Upper lobe of right lung (tissue), 1 donor: Measurements from ENCODE around the gene CHST8. TPM values are rescaled to one million over a fixed set of nuclear protein-coding genes. Genes with fewer than 3 reads are reported as not detected.

Source experiments
- ATAC-seq: fragments of 200-7000 bp; cut with Tn5 transposase; one replicate; pipeline ENCODE4 v1.9.1; 2020; ENCODE audit warnings: mild to moderate bottlenecking, moderate library complexity
- DNase-seq: peaks from one replicate; pipeline ENCODE4 v3.0.0-alpha.2; 2020
- H3K27ac ChIP-seq: fragments of 200-600 bp; one replicate; pipeline ENCODE4 v1.8.0; 2022
- H3K27me3 ChIP-seq: fragments of 200-600 bp; one replicate; pipeline ENCODE4 v1.8.0; 2022; ENCODE audit warnings: mild to moderate bottlenecking
- H3K36me3 ChIP-seq: fragments of 200-600 bp; one replicate; pipeline ENCODE4 v1.8.0; 2022
- H3K4me1 ChIP-seq: fragments of 200-600 bp; one replicate; pipeline ENCODE4 v1.8.0; 2022
- H3K4me3 ChIP-seq: fragments of 200-600 bp; one replicate; pipeline ENCODE4 v1.8.0; 2022; ENCODE audit warnings: mild to moderate bottlenecking
- H3K9me3 ChIP-seq: fragments of 200-600 bp; one replicate; pipeline ENCODE4 v1.8.0; 2022
- CTCF ChIP-seq: fragments of 200-600 bp; IDR thresholded peaks from one replicate; pipeline ENCODE4 v1.8.0; 2022; ENCODE audit warnings: antibody characterized with exemption
- intact Hi-C: fragments of 100-400 bp; cut with DNase I; formaldehyde crosslinking; loops from one replicate; pipeline ENCODE4 v1.11.0; 2022
- total RNA-seq: library from RNA; stranded (reverse); fragmentation: NEBNext Ultra II Directional; extraction: Animal tissue kit (Norgen Biotek cat#: 25700); gene quantifications from one replicate; pipeline ENCODE4 v1.2.1, GENCODE V29; 2021
- donor health status: DM: no; HTN: yes; CAD: no; lungs with severe emphysema.

The CHST8 gene
- total RNA-seq, 1 donor from 2014 or later = 0.64 TPM

GRCh38 chr19:33726756-33727155, 105.0 kb downstream of the CHST8 start:
- intact Hi-C loops = no loop called here
- DNase-seq = peak; percentile 52
- no peak for ATAC-seq
- H3K9me3 ChIP-seq = no peaks in the 10 kb centered on the region
- H3K27me3 ChIP-seq = no peaks in the 10 kb centered on the region
- no peaks in the 10 kb centered on the region for H3K36me3 ChIP-seq
- no peak for TF ChIP-seq CTCF
- no peaks in the 10 kb centered on the region for H3K4me1 ChIP-seq
- no peak overlapping the region for H3K4me3 ChIP-seq
- H3K27ac ChIP-seq = no peak overlapping the region

- peak; percentile 45 for DNase-seq
- intact Hi-C loops = no loop called here
- H3K4me1 ChIP-seq = no peaks in the 10 kb centered on the region
- no peak for ATAC-seq
- H3K9me3 ChIP-seq = no peaks in the 10 kb centered on the region
- no peak overlapping the region for H3K4me3 ChIP-seq
- no peak overlapping the region for H3K27ac ChIP-seq
- H3K36me3 ChIP-seq = no peaks in the 10 kb centered on the region
- no peak for TF ChIP-seq CTCF
- H3K27me3 ChIP-seq = no peaks in the 10 kb centered on the region
Measured at GRCh38 chr19:33727331-33727998, 105.7 kb downstream of the CHST8 start.

DNA sequence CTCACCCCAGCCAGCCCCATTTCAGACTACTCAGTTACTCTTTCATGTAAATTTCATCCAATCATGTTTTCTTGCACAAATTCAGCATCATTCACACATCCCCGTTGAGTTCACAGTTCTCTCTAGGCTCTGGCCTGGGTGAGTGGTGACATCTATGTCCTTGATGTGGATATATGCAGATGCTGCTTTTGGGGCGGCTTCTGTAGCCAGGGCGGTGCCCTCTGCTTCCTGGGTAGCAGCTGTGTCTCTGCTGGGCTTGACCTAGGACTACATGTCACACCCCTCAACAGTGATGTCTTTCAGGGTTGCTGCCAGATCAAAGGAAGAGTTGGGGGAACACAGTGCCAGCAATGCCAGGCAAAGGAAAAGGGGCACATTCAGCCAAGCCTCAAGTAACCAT, 106.4 kb downstream of the CHST8 start:
- ATAC-seq = no peak
- H3K27ac ChIP-seq = no peak overlapping the region
- H3K4me1 ChIP-seq = no peaks in the 10 kb centered on the region
- no peaks in the 10 kb centered on the region for H3K27me3 ChIP-seq
- H3K36me3 ChIP-seq = no peaks in the 10 kb centered on the region
- H3K4me3 ChIP-seq = no peak overlapping the region
- intact Hi-C loops = no loop called here
- no peaks in the 10 kb centered on the region for H3K9me3 ChIP-seq
- no peak for DNase-seq
- no peak for TF ChIP-seq CTCF

DNA sequence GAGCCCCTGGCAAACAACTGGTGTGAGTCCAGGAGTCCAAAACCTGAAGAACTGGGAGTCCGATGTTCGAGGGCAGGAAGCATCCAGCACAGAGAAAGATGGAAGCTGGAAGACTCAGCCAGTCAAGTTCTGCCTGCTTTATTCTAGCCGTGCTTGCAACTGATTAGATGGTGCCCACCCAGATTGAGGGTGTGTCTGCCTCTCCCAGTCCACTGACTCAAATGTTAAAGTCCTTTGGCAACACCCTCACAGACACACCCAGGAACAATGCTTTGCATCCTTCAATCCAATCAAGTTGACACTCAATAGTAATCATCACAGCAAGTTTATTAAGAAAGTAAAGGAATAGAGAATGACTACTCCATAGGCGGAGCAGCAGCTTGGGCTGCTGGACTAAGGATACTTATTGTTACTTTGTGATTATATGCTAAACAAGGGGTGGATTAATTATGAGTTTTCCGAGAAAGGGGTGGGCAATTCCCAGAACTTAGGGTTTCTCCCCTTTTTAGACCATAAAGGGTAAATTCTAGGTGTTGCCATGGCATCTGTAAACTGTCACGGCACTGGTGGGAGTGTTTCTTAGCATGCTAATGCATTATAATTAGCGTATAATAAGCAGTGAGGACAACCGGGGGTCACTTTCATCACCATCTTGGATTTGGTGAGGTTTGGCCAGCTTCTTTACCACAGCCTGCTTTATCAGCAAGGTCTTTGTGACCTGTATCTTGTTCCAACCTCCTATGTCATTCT, 109.3 kb downstream of the CHST8 start:
- Histone ChIP-seq H3K27ac (no peak overlapping the region), H3K36me3 (no peaks in the 10 kb centered on the region), H3K4me1 (no peaks in the 10 kb centered on the region), H3K27me3 (no peaks in the 10 kb centered on the region), H3K9me3 (no peaks in the 10 kb centered on the region), H3K4me3 (no peak overlapping the region)
- intact Hi-C loops = no loop called here
- no peak for ATAC-seq
- no peak for DNase-seq
- TF ChIP-seq CTCF = no peak

GRCh38 chr19:33731881-33732280, 110.1 kb downstream of the CHST8 start:
- Histone ChIP-seq H3K27me3 (no peaks in the 10 kb centered on the region), H3K9me3 (no peaks in the 10 kb centered on the region), H3K36me3 (no peaks in the 10 kb centered on the region), H3K4me1 (no peaks in the 10 kb centered on the region), H3K27ac (no peak overlapping the region), H3K4me3 (no peak overlapping the region)
- ATAC-seq = no peak
- TF ChIP-seq CTCF = no peak
- DNase-seq = no peak
- intact Hi-C loops = no loop called here
